Activated CD4-positive, alpha-beta T cell treated with anti-CD3 and anti-CD28 coated beads for 4 hours (primary cell): Measurements from ENCODE around the gene CERS1.
A peak's percentile ranks its signal among the peaks of the same experiment; 100 is the strongest.

Experiments
- DNase-seq, 2 donors: peaks; one replicate each; pipeline ENCODE4 v3.0.0-alpha.2; 2020

CERS1 gene

GRCh38 chr19:18895824-18896341 lies at the start of gene CERS1:
Gene CERS1 (minus strand): TSS chr19:18896158. CDS start chr19:18896072, 86 bp downstream.
- no peak for DNase-seq

- no peak for DNase-seq
Observed at GRCh38 chr19:18945297-18945696, 49.3 kb upstream of the CERS1 start.

GRCh38 chr19:18943465-18943864 lies 47.5 kb upstream of the CERS1 start:
- DNase-seq = no peak

GRCh38 chr19:18942692-18943091 lies 46.7 kb upstream of the CERS1 start:
- no peak for DNase-seq

- DNase-seq = no peak
Observed at GRCh38 chr19:18941628-18942354, 45.8 kb upstream of the CERS1 start.

- DNase-seq = peak; percentile 75 to 82
Observed at GRCh38 chr19:18940769-18941627, 45.0 kb upstream of the CERS1 start, which contains the start of gene HOMER3. Gene HOMER3 (minus strand): TSS chr19:18941217. CDS start chr19:18938982, 2,235 bp downstream.

GRCh38 chr19:18939922-18940768 lies 44.2 kb upstream of the CERS1 start:
- DNase-seq = no peak

GRCh38 chr19:18939163-18939562 lies 43.2 kb upstream of the CERS1 start:
- no peak for DNase-seq

- no peak for DNase-seq
Observed at GRCh38 chr19:18933297-18933696, 37.3 kb upstream of the CERS1 start.

- DNase-seq = peak; percentile 83 to 84
Observed at GRCh38 chr19:18932216-18932841, 36.4 kb upstream of the CERS1 start.

GRCh38 chr19:18931316-18932162 lies 35.6 kb upstream of the CERS1 start:
- DNase-seq = no peak

- DNase-seq = no peak
Observed at GRCh38 chr19:18929311-18929710, 33.4 kb upstream of the CERS1 start.

GRCh38 chr19:18928018-18928805 lies 32.3 kb upstream of the CERS1 start:
- no peak for DNase-seq

GRCh38 chr19:18924684-18925213 lies 28.8 kb upstream of the CERS1 start:
- DNase-seq = no peak

- no peak for DNase-seq
Observed at GRCh38 chr19:18922228-18922985, 26.4 kb upstream of the CERS1 start.

- DNase-seq = no peak
Observed at GRCh38 chr19:18921593-18921992, 25.6 kb upstream of the CERS1 start.

- no peak for DNase-seq
Observed at GRCh38 chr19:18920400-18920799, 24.4 kb upstream of the CERS1 start.

- DNase-seq = no peak
Observed at GRCh38 chr19:18919900-18920214, 23.9 kb upstream of the CERS1 start.

GRCh38 chr19:18919086-18919899 lies 23.3 kb upstream of the CERS1 start, which contains the start of the genes COPE and DDX49:
Gene COPE (minus strand): TSS chr19:18919387. CDS start chr19:18919348, 39 bp downstream.
Gene DDX49 (plus strand): TSS chr19:18919715. CDS start chr19:18919742, 27 bp downstream.
- peak; percentile 93 to 96 for DNase-seq
